Erythroblast (primary cell): Measurements from ENCODE around the gene DPYSL4.

Source experiments
- DNase-seq, 2 experiments: peaks; one replicate each; lab custom pipeline; 2025; lab: John Stamatoyannopoulos, UW
- GATA1 ChIP-seq: IDR thresholded peaks from 2 replicates; pipeline ENCODE4 v1.6.1; 2011; ENCODE audit warnings: low read depth, mild to moderate bottlenecking, control low read depth, low read length, moderate library complexity
- POLR2A ChIP-seq: IDR thresholded peaks from 2 replicates; pipeline ENCODE4 v1.6.1; 2011; ENCODE audit warnings: mild to moderate bottlenecking, low read length

The DPYSL4 gene

DNA sequence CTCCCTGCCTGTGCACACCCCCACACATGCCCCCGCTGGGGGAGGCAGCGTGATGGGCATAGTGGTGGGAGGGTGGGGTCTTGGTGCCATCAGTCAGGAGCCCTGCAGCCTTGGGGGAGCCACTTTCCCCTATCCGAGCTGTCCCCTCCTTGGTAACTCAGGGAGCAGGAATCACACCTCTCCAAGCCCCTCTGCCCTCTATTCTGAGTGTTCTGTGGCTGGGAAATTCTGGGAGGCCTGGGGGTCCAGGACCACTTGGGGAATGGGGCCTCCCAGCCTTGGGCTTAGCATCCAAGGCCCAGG lies 11.3 kb downstream of the DPYSL4 start:
- DNase-seq, result no peak
- TF ChIP-seq GATA1, result no peak
- TF ChIP-seq POLR2A, result no peak

GRCh38 chr10:132198381-132199181 lies 11.8 kb downstream of the DPYSL4 start:
- no peak for TF ChIP-seq GATA1
- TF ChIP-seq POLR2A, result no peak
- DNase-seq, result no peak

GRCh38 chr10:132199268-132199853 lies 12.6 kb downstream of the DPYSL4 start:
- TF ChIP-seq GATA1, result no peak
- TF ChIP-seq POLR2A, result no peak
- DNase-seq, result no peak

DNA sequence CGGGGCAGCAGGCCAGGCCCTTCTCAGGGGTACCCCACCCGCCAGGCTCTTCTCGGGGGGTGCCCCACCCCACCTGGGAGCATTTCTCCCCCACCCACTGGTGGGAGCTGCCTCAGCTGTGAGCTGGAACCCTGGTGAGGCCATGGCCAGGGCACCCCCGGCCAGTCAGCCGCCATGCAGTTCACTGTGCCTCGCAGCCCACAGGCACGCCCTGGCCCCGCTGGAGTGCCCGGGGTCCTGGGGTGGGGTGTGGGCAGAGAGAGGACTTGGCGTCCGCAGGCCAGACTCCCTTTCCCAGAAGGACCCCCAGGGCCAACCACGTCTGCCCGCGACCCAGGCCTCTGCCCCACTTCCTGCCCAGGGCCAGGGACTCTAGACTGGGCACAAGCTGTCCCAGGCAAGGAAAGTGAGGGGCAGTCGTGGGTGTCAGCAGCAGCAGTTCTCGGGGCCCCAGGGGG lies 13.1 kb downstream of the DPYSL4 start:
- no peak for DNase-seq
- no peak for TF ChIP-seq GATA1
- TF ChIP-seq POLR2A, result no peak

DNA sequence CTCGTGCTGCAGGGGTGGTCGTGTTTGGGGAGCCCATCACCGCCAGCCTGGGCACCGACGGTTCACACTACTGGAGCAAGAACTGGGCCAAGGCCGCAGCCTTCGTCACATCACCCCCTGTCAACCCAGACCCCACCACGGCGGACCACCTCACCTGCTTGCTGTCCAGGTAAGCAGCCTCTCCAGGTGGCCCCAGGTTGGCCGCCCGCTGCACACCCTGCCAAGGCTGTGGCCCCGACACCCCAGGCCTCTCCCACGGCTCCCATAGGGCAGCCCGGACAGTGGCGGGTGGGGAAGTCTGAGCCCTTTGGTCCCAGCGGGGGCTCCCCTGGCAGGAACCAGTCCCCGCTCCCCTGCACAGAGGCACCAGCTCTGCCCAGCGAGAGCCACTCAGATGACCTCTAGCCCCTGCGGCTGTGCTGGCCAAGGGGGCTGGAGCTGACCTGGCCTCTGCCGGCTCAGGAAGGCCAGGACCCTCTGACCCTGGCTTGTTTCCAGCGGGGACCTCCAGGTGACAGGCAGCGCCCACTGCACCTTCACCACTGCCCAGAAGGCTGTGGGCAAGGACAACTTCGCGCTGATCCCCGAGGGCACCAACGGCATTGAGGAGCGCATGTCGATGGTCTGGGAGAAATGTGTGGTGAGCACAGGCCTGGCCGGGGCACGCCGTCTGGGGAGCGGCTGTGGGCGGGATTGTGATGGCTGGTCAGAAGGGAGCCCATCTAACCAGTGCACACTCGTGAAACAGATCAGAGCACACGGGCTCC lies 13.8 kb downstream of the DPYSL4 start:
- no peak for TF ChIP-seq POLR2A
- no peak for TF ChIP-seq GATA1
- DNase-seq, result no peak

- no peak for DNase-seq
- TF ChIP-seq POLR2A (no peak), GATA1 (no peak)
Measured at GRCh38 chr10:132201111-132201969, 14.6 kb downstream of the DPYSL4 start.

DNA sequence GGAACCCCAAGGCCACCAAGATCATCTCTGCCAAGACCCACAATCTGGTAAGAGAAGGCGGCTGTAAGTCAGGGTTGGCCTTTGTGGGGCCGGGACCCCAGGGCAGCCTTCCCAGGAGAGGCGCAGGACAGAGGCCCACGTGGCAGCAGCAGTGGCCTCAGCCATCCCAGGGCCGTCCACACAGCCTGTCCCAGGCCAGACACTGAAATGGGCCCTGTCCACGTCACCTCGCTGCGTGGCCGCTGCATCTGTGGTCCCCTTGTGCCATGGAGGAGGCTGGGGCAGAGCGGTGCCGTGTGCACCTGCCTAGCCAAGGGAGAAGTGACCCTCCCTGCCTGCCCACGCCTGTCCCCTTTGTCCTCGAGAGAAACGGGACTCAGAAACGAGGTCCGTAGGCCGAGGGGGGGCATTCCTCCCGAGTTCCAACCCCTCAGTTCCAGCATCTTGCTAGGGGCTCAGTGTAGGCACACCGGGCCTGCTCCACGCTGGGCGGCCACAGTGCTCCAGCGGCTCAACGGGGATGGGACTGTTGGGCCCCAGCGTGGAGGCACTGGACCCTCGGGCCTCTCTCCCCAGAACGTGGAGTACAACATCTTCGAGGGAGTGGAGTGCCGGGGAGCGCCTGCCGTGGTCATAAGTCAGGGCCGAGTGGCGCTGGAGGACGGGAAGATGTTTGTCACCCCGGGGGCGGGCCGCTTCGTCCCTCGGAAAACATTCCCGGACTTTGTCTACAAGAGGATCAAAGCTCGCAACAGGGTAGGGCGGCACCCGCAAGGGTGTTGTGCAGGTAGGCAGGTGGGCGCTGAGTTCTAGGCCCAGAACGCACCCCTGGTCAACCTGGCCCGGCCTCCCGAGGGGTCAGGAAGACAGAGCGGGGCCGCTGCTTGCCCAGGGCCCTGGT lies 15.6 kb downstream of the DPYSL4 start:
- TF ChIP-seq POLR2A (no peak), GATA1 (no peak)
- DNase-seq, result no peak

DNA sequence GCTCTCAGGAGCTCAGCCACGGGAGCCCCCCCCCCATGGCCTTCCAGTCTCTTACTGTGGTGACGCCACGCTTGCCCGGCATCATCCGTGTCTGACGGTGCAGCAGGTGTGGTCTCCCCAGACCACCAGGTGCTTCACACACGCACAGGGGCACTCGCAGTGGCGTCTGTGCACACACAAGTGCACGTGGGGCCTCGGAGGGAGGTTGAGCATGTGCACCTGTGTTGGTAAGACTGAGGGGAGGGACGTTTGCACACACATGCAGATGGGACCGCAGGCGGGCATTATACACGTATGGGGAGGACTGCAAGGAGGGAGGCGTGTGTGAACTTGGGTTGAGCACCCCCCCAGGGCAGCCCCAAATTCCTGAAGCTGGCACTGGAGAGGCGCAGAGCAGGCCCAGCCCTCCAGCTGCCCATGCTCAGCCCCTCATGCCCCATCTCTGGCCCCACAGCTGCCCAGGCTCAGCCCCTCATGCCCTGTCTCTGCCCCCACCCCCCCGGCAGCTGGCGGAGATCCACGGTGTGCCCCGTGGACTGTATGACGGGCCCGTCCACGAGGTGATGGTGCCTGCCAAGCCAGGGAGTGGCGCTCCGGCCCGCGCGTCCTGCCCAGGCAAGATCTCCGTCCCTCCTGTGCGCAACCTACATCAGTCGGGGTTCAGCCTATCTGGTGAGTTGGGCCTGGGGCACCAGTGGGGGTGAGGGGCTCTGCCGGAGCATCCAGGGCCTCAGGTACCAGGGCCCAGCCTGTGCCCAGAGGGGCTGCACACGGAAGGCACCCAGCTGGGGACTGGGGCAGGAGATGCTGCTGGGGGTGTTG lies 16.7 kb downstream of the DPYSL4 start:
- no peak for TF ChIP-seq POLR2A
- no peak for TF ChIP-seq GATA1
- DNase-seq, result no peak

DNA sequence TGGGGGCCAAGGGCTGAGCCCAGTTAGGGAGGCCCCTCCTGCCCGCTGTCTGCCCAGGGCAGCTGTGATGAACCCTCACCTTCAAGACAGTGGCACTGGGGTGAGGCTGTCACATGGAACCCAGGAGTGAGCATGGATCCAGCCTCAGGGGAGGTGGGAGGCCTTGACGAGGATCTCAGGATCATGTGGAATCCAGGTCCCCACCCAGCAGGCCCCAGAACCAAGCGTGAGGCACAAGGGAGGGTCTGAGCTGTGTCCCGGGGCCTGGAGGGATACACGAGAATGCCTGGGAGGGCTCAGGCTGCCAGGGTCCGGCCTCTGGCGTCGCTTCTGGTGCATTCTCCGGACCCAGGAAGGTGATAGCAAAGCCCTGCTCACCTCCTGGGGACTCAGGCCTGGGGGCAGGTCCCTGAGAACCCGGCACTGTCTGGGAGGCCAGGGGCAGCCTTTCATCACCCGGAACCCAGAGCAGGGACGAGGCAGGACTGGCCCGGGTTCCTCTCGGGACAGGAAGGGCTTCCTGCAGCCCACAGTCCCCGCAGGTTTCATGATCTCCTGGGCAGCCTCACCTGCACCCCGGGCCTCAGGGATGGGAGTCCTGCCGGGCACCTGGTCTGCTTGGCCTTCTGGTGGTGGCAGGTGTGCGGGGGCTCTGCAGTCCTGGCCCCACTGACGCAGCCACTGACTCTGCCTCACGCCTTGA lies 17.5 kb downstream of the DPYSL4 start:
- no peak for DNase-seq
- TF ChIP-seq GATA1 (no peak), POLR2A (no peak)

DNA sequence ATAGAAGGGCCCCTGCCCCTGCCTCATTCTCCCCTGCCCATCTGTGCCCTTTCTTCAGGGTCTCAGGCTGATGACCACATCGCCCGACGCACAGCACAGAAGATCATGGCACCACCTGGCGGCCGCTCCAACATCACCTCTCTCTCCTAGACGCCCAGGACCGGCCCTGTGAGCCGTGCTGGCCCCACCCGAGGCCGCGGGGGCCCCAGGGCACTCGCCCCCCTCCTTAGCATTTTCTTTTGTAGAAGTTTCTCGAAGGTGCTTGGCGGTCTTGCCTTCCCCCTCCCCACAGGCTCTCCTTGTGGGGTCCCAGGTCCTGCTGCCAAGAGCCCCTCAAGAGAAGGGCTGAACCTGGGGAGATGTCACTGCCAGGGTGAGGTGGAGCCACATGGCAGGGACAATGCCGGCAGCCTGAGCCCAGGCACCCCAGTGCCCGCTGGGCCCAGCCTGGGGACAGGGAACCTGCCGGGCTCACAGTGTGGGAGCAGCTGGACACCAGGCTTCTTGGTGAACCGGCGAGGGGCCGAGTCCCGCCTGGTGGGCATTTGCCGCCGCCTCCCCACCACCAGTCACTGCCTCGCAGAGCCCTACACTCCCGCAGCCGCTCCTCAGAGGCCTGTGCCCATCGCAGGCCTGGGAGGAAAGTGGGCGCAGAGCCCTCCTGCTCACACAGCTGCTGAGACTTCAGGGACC lies 18.2 kb downstream of the DPYSL4 start:
- TF ChIP-seq POLR2A, result no peak
- TF ChIP-seq GATA1, result no peak
- no peak for DNase-seq

- DNase-seq, result no peak
- TF ChIP-seq POLR2A (no peak), GATA1 (no peak)
Measured at GRCh38 chr10:132205650-132206376, 19.1 kb downstream of the DPYSL4 start.
